ENCODE measurements around the gene MEIS1. TPM values are rescaled to one million over a fixed set of nuclear protein-coding genes. Genes with fewer than 3 reads are reported as not detected.

The MEIS1 gene
- total RNA-seq, 4 donors from 2014 or later = 7.6 to 17.4 (median 12.0) TPM

- TF ChIP-seq CTCF (IDR thresholded peaks at IDR 0.05; ENCODE audit: low read depth) = no peak
Observed at GRCh38 chr2:66578687-66579106, 143.8 kb downstream of the MEIS1 start.

DNA sequence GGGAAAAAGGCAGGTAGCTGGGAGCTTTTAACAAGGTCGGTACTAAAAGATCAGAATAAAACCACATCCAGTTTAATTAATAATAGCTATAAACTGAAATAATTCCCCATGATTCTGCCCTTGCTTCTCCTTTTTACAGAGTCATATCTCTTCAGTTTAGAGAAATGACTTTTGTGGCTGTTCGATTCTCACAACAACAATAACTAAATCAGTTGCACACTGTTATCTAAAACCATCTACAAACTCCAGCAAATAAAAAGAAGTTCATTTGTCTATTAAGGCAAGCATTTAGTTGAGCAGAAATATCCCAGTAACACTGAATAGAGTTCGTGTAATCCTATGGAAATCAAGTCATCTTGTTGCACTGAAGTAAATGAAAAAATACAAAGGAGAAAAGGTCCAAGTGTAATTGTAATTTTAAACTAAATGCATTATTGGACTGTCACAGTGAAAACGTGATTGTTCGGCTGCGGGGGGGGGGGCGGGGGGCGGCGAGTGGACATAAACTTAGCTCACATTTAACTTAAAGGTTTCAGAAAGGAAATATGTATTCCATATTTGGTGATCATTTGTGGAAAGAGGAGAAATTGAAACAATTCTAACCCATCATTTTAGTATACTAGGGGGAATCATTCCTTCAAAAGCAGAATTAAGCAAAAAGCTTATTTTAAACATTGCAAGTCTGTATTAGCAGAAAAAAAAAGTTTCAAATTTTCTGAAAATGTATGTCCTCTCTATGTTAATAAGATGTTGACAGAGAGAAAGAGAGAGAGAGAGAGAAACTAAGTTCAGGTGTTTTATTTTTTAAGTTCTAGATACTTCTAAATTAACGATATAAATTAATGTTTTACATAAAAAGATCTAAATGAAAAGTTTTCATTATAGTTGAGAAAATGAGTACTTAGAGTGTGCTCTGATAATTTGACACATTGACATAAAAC lies 144.5 kb downstream of the MEIS1 start:
- TF ChIP-seq CTCF (IDR thresholded peaks at IDR 0.05; ENCODE audit: low read depth) = no peak

- no peak for TF ChIP-seq CTCF (IDR thresholded peaks at IDR 0.05; ENCODE audit: low read depth)
Observed at GRCh38 chr2:66580166-66581049, 145.5 kb downstream of the MEIS1 start.

- no peak for TF ChIP-seq CTCF (IDR thresholded peaks at IDR 0.05; ENCODE audit: low read depth)
Observed at GRCh38 chr2:66581339-66582103, 146.6 kb downstream of the MEIS1 start.

DNA sequence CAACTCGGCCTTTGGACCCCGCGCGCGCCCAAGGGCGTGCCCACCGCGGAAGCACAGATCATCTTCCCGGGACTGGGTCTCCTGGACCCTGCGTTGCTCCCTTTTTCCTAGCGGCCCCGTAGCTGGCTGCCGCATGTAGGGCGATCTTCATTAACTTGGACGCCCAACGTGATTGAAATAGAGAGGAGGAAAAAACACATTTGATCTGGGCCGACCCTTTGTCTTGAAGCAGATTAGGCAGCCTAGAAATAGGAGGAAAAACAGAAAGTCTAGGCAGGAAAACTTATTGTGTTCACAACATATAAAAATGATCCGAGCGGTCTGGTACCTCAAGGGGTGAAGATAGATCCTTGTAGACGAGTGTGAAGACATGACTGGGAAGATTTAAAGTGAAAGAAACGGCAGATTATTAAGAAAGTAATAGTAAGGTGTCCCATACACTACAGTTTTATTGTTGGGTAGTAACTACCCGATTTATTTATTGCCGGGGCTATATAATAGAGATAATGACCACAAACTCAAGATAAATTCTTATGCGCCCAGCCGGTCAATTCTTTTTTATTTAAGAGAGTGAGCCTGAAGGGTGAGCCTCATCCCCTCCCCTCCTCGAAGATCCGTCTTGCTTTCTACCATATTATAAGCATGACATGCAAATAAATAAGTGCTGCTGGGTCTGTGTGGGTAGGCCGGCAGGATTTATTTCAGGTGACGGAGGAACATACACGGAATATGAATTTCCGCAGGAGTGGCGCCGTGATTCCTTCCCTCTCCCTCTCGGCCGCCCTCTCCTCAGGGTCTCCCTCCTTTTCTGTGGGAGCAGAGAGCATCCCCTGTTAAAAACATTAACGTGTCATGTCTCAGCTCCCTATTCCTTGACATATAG lies 147.4 kb downstream of the MEIS1 start:
- TF ChIP-seq CTCF (IDR thresholded peaks at IDR 0.05; ENCODE audit: low read depth) = no peak

Data from subcutaneous adipose tissue (tissue), 4 donors.